ENCODE results near the gene NUDT16L1.
A peak's percentile ranks its signal among the peaks of the same experiment; 100 is the strongest.
"Not testable (repeated sequence)": the region's sequence is repeated elsewhere in the genome, so short reads cannot be mapped to it uniquely, and the experiment has no call there.

The NUDT16L1 gene

GRCh38 chr16:4726616-4727015 is 33.3 kb downstream of the NUDT16L1 start:
- DNase-seq = no peak

GRCh38 chr16:4728676-4729075 is 35.3 kb downstream of the NUDT16L1 start:
- DNase-seq = no peak

GRCh38 chr16:4729876-4730275 is 36.5 kb downstream of the NUDT16L1 start:
- DNase-seq = no peak

- no peak for DNase-seq
Observed at GRCh38 chr16:4733211-4733742, 39.9 kb downstream of the NUDT16L1 start.

GRCh38 chr16:4733747-4734062 is 40.3 kb downstream of the NUDT16L1 start:
- DNase-seq = no peak

- DNase-seq = peak; percentile 82
Observed at GRCh38 chr16:4734063-4734729, 40.8 kb downstream of the NUDT16L1 start, which contains the start of the genes ANKS3 and DNAAF8. Gene ANKS3 (minus strand): TSS chr16:4734271. CDS start chr16:4730149, 4,122 bp downstream. Gene DNAAF8 (plus strand): TSS chr16:4734537. CDS start chr16:4736515, 1,978 bp downstream.

- DNase-seq = peak; percentile 90
Observed at GRCh38 chr16:4734730-4735535, 41.6 kb downstream of the NUDT16L1 start.

- no peak for DNase-seq
Observed at GRCh38 chr16:4736546-4736945, 43.2 kb downstream of the NUDT16L1 start.

- no peak for DNase-seq
Observed at GRCh38 chr16:4737545-4737944, 44.2 kb downstream of the NUDT16L1 start.

GRCh38 chr16:4738370-4738769 is 45.0 kb downstream of the NUDT16L1 start:
- not testable (repeated sequence) for DNase-seq

GRCh38 chr16:4743226-4743878 is 50.0 kb downstream of the NUDT16L1 start:
- no peak for DNase-seq

- DNase-seq = no peak
Observed at GRCh38 chr16:4744555-4745273, 51.4 kb downstream of the NUDT16L1 start.

- DNase-seq = no peak
Observed at GRCh38 chr16:4745274-4745569, 51.9 kb downstream of the NUDT16L1 start.
